ENCODE measurements around the gene CCDC186. TPM values are rescaled to one million over a fixed set of nuclear protein-coding genes. Genes with fewer than 3 reads are reported as not detected.

CCDC186 gene
- total RNA-seq: 10 to 100 TPM; 19.9 to 22.3 TPM
- 7.2 TPM for polyA plus RNA-seq (2013, experiment 1 of 2)
- polyA plus RNA-seq (2013, experiment 2 of 2): 7.9 TPM
- long read RNA-seq, experiment 1, partial matches to known transcripts: 2 of 3 reads
- long read RNA-seq, experiment 1, other reads (novel, unspliced or antisense): 0 of 3 reads
- long read RNA-seq, experiment 2, full-length matches to known transcripts: 4 of 13 reads
- long read RNA-seq, experiment 2, partial matches to known transcripts: 3 of 13 reads
- long read RNA-seq, experiment 2, other reads (novel, unspliced or antisense): 6 of 13 reads
- long read RNA-seq, experiment 3, full-length matches to known transcripts: 11 of 31 reads
- long read RNA-seq, experiment 3, partial matches to known transcripts: 16 of 31 reads
- long read RNA-seq, experiment 3, other reads (novel, unspliced or antisense): 4 of 31 reads
- long read RNA-seq, experiment 4, partial matches to known transcripts: 9 of 15 reads
- long read RNA-seq, experiment 4, other reads (novel, unspliced or antisense): 2 of 15 reads

DNA sequence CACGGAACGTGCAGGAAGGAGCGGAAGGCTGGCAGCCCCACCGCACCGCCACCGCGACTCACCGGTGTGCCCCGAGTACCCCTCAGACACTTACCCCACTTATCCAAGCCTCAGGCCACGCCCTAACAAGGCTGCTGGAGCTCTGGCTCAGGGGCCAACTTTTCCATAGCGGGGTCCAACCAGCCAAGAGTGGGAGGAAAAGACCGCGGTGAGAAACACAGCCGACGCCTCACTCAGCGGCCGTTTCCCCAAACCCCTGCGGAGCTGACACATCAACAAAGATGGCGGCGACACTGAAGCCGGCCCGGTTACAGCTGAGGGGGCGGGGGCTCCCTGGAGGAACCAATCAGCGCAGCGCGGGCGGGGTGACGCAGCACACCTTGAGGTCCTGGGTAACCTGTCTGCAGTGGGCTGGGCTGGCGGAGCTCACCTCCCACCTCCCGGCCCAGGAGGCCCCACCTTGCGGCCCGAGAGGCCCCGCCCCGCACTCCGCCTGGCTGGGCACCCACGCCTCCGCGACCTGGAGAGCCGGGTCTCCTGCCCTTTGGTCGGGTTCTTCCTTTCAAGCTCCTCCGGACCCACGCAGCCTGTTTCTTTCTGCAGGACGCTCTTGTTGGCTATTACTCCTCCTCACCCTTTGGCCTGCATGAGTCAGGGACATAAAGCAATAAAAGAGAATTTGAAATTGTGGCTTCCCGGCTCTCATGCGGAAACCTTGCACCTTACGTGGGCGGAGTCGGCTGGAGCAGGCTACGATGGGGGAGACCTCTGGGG is at the start of gene CCDC186:
TSS of gene CCDC186 (minus strand) at position 283 of the 774 bp plus-strand sequence. CDS start 10,935 bp downstream, outside the sequence.
- Histone ChIP-seq H3K9me3 (ENCODE audit: control insufficient read depth, low read length) (peaks cover 7% of the 10 kb centered on the region), H3K4me1 (ENCODE audit: control insufficient read depth, insufficient read depth, low read length) (no peaks in the 10 kb centered on the region), H3K9ac (ENCODE audit: extremely low read depth, low read length, poor library complexity, severe bottlenecking) (peak within 1 kb of the TSS; percentile 97), H3K27me3 (ENCODE audit: control insufficient read depth, insufficient read depth, low read length, poor library complexity, severe bottlenecking) (peaks cover 6% of the 10 kb centered on the region), H3K4me3 (ENCODE audit: low read length) (peak within 1 kb of the TSS; percentile 93), H3K27ac (ENCODE audit: low read depth, low read length) (peak within 1 kb of the TSS; percentile 75), H3K36me3 (ENCODE audit: control insufficient read depth, insufficient read depth, low read length) (peaks cover 15% of the 10 kb centered on the region)
- Mint-ChIP-seq H3K27ac (peak within 1 kb of the TSS; percentile 99), H3K9me3 (peaks cover 12% of the 10 kb centered on the region), H3K4me1 (peaks cover 21% of the 10 kb centered on the region), H3K36me3 (ENCODE audit: low read depth) (peaks cover 22% of the 10 kb centered on the region), H3K4me3 (peak within 1 kb of the TSS; percentile 99), H3K27me3 (ENCODE audit: insufficient read depth) (peaks cover 22% of the 10 kb centered on the region)
- peak; percentile 99 for DNase-seq
- TF ChIP-seq, protein P1, sequence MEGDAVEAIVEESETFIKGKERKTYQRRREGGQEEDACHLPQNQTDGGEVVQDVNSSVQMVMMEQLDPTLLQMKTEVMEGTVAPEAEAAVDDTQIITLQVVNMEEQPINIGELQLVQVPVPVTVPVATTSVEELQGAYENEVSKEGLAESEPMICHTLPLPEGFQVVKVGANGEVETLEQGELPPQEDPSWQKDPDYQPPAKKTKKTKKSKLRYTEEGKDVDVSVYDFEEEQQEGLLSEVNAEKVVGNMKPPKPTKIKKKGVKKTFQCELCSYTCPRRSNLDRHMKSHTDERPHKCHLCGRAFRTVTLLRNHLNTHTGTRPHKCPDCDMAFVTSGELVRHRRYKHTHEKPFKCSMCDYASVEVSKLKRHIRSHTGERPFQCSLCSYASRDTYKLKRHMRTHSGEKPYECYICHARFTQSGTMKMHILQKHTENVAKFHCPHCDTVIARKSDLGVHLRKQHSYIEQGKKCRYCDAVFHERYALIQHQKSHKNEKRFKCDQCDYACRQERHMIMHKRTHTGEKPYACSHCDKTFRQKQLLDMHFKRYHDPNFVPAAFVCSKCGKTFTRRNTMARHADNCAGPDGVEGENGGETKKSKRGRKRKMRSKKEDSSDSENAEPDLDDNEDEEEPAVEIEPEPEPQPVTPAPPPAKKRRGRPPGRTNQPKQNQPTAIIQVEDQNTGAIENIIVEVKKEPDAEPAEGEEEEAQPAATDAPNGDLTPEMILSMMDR (conservative IDR thresholded peaks at IDR 0.05): no peak
- 0 to 2% methylated on average over 22 to 49 of the region's 49 CpGs for WGBS, 2 experiments (ENCODE audit: insufficient coverage in 1 of 2, insufficient read length in 1 of 2)

DNA sequence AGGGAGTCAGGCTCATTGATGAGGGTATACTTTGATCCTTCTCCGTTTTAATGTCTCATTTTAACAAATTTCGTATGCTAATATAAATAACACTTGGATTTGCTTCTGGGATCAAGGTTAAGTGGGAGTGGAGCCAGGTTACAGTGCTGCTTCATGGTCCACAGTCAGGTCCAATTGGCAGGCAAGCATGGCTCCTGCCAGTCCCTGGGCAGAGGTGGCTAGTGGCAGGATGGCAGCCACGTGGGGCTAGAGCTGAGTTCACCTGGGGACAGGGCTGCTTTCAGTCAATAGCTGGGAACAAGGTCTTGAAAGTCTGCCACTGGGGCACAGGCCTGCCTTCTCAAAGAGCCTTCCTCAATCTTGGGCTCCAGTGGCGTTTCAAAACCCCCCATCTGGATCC is 49.1 kb upstream of the CCDC186 start:
- no peak for DNase-seq
- Mint-ChIP-seq H3K27me3 (ENCODE audit: insufficient read depth) (no peaks in the 10 kb centered on the region), H3K4me3 (no peak overlapping the region)

DNA sequence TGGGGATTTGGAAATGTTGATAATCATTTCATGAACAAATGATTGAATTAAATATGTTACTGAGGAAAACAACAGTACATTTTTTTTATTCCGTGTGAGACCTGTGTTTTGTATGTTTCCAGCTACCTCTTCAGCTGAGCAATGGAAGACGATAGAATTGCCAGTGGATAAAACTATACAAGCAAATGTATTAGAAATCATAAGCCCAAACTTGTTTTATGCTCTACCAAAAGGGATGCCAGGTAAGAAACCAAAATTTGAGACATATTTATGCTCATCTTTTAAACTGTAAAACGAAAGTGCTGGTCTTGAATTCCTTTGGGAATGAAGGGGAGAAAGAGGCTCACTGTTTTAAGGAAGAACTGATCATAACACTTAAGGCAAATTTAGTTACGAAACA is 47.2 kb upstream of the CCDC186 start:
- WGBS, 2 experiments (ENCODE audit: insufficient coverage in 1 of 2, insufficient read length in 1 of 2): 84 to 97% methylated on average over 3 to 4 of the region's 4 CpGs
- no peak overlapping the region for H3K27ac Mint-ChIP-seq
- H3K9me3 Mint-ChIP-seq: no peaks in the 10 kb centered on the region
- H3K27me3 ChIP-seq (ENCODE audit: control insufficient read depth, insufficient read depth, low read length, poor library complexity, severe bottlenecking): no peaks in the 10 kb centered on the region
- H3K4me1 ChIP-seq (ENCODE audit: control insufficient read depth, insufficient read depth, low read length): no peaks in the 10 kb centered on the region
- H3K9ac ChIP-seq (ENCODE audit: extremely low read depth, low read length, poor library complexity, severe bottlenecking): no peak overlapping the region
- TF ChIP-seq, protein P1 (conservative IDR thresholded peaks at IDR 0.05): no peak
- H3K36me3 Mint-ChIP-seq (ENCODE audit: low read depth): no peaks in the 10 kb centered on the region
- DNase-seq: no peak
- no peaks in the 10 kb centered on the region for H3K27me3 Mint-ChIP-seq (ENCODE audit: insufficient read depth)
- no peak overlapping the region for H3K4me3 ChIP-seq (ENCODE audit: low read length)
- H3K36me3 ChIP-seq (ENCODE audit: control insufficient read depth, insufficient read depth, low read length): no peaks in the 10 kb centered on the region
- no peak overlapping the region for H3K4me3 Mint-ChIP-seq
- no peaks in the 10 kb centered on the region for H3K4me1 Mint-ChIP-seq
- H3K9me3 ChIP-seq (ENCODE audit: control insufficient read depth, low read length): no peaks in the 10 kb centered on the region
- H3K27ac ChIP-seq (ENCODE audit: low read depth, low read length): no peak overlapping the region

More for the DNA sequence above, 49.1 kb upstream of the CCDC186 start:
- H3K36me3 Mint-ChIP-seq (ENCODE audit: low read depth): no peaks in the 10 kb centered on the region
- no peaks in the 10 kb centered on the region for H3K36me3 ChIP-seq (ENCODE audit: control insufficient read depth, insufficient read depth, low read length)
- no peak overlapping the region for H3K27ac Mint-ChIP-seq
- H3K9me3 Mint-ChIP-seq: no peaks in the 10 kb centered on the region
- no peaks in the 10 kb centered on the region for H3K4me1 ChIP-seq (ENCODE audit: control insufficient read depth, insufficient read depth, low read length)
- no peak overlapping the region for H3K4me3 ChIP-seq (ENCODE audit: low read length)
- no peak overlapping the region for H3K27ac ChIP-seq (ENCODE audit: low read depth, low read length)
- no peaks in the 10 kb centered on the region for H3K9me3 ChIP-seq (ENCODE audit: control insufficient read depth, low read length)
- WGBS, 2 experiments (ENCODE audit: insufficient coverage in 1 of 2, insufficient read length in 1 of 2): 74 to 79% methylated on average over 3 to 4 of the region's 4 CpGs
- H3K4me1 Mint-ChIP-seq: no peaks in the 10 kb centered on the region
- TF ChIP-seq, protein P1 (conservative IDR thresholded peaks at IDR 0.05): no peak
- no peak overlapping the region for H3K9ac ChIP-seq (ENCODE audit: extremely low read depth, low read length, poor library complexity, severe bottlenecking)
- no peaks in the 10 kb centered on the region for H3K27me3 ChIP-seq (ENCODE audit: control insufficient read depth, insufficient read depth, low read length, poor library complexity, severe bottlenecking)

All from endodermal cell (in vitro differentiated cells).